HG03060 (cell line): ENCODE results near the gene ITGAE.
"Not testable (repeated sequence)": the region's sequence is repeated elsewhere in the genome, so short reads cannot be mapped to it uniquely, and the experiment has no call there.

Source experiments
- ATAC-seq: cut with Tn5 transposase; IDR thresholded peaks from one replicate; pipeline ENCODE4 v1.9.1; 2021; ENCODE audit warnings: low read depth, moderate number of reproducible peaks; ENCODE audit not compliant: unreplicated experiment

Gene ITGAE

DNA sequence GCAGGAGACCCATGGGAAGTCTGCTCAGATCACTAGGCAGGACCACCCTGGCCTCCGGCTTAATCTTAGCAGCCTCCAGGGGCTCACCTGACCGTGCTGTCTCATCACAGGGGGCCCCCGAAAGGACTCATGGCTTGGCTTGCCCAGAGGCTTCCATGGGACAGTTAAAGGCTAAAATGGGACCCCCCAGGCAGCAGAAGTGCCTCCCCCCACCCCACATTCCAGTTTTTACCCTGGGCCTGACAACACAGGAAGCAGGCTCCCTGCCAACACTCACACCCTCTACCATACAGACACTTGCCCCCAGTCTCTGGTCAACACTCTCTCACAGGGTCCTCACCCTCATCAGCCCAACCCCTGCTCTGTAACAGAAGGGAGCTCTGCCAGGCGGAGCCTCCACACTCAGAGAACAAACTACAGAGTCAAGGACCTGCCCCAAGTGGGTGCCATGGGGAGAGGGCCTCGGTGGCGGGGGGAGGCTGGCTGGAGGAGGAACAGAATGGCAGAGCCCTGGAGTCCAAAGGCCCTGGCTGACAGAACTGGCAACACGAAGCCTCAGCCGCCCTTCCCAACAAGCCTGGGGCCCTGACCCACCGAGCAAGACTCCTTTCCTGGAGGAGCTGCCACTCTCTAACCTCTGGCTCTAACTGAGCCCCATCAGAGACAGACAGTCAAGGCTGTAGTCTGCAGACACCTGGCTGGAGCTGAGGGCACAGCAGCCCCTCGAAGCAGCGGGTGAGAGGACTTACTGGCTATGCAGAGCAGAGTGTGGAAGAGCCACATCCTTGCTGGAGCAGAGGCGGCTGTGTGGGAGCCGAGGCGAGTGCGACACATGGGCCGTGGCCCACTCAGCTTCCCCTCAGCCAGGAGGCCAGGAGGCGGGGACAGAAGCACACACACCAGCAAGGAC, at the start of gene ITGAE:
TSS of gene ITGAE (minus strand) at position 827 of the 910 bp plus-strand sequence. CDS start at position 783, 44 bp downstream.
- no peak for ATAC-seq

- no peak for ATAC-seq
Observed at GRCh38 chr17:3848229-3848835, 47.3 kb upstream of the ITGAE start.

DNA sequence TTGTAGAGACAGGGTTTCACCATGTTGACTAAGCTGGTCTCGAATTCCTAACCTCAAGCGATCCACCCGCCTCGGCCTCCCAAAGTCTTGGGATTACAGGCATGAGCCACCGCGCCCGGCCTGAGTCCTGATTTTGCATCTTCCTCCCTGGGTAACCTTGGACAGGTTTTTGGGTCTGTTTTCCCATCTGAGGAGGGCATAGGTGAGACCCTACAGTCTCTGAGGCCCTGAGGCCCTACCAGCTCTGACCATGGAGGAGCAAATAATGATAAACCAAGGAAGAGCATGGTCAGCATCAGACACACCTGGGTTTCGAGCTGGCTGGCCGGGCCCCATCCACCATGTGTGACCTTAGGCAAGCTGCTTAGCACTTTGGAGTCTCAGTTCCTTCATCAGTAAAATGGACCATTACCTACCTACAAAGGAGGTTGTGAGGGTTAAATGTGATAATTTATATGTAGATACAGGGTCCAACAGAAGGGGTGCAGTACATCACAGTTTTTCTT, 46.2 kb upstream of the ITGAE start:
- ATAC-seq: no peak

- ATAC-seq: no peak
Observed at GRCh38 chr17:3846437-3847164, 45.6 kb upstream of the ITGAE start.

GRCh38 chr17:3845621-3846436, 44.8 kb upstream of the ITGAE start, which contains the start of gene NCBP3:
NCBP3 (minus strand) TSS chr17:3846246; CDS start chr17:3846223, 23 bp downstream.
- ATAC-seq: peak; percentile 66

DNA sequence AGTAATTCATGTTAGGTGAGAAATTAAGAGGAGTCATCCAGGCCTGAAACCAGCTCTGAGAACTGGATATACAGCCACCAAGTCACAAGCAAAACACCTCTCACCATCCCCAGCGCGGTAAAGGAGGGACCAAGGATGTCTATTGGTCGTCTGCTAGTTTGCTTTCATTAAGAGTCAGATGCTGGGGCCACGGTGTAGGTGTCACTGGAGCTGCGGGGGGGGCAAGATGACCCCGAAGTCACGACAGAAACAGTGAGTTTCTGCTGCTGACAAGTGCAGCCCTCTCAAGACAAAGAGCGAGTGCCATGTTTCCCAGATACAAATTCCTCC, 44.3 kb upstream of the ITGAE start:
- peak; percentile 10 for ATAC-seq

DNA sequence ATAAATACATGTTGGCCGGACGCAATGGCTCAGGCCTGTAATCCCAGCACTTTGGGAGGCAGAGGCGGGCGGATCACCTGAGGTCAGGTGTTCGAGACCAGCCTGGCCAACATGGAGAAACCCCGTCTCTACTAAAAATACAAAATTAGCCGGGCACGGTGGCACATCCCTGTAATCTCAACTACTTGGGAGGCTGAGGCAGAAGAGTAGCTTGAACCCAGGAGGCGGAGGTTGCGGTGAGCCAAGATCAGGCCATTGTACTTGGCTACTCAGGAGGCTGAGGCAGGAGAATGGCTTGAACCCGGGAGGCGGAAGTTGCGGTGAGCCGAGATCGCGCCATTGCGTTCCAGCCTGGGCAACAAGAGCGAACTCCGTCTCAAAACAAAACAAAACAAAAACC, 43.6 kb upstream of the ITGAE start:
- ATAC-seq: not testable (repeated sequence)

DNA sequence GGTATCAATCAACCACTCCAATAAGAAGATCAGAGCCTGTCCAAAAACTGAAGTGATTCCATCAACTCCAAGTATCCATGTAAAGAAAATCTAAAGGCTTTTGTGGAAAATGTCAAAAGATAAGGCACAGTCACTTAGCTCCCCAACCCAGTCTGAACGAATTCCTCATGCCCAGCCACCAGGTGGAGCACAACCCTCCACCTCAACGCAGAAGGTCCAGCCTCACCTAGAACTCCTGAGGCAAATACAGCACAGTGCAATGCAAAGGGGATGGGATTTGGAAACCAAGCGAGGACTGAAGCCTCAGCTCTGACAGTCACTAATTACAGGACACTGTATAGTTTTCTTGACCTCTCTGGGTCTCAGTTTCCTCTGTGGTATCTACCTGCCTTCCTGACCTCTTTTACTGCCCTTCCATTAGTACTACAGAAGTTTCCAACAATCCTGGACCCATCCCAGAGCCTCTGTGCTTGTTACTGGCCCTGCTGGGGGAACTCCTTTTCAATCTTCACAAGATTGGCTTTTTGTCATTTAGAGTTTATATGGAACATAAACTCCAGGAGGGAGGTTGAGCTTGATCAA, 43.0 kb upstream of the ITGAE start:
- ATAC-seq: no peak

GRCh38 chr17:3838206-3838605, 37.2 kb upstream of the ITGAE start:
- ATAC-seq: no peak

DNA sequence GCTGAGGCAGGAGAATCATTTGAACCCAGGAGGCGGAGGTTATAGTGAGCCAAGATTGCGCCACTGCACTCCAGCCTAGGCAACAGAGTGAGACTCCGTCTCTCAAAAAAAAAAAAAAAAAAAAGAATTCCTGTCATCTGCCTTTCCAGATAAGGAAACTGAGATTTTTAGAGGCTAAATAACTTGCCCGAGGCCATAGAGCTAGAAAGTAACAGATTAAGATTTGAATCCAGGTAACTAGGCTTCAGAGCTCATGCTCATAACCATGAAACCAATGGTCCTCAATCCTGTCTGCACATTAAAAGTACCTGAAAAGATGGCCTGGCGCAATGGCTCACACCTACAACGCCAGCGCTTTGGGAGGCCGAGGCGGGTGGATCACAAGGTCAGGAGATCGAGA, 35.6 kb upstream of the ITGAE start:
- ATAC-seq: no peak

GRCh38 chr17:3835410-3836229, 34.6 kb upstream of the ITGAE start:
- ATAC-seq: no peak

DNA sequence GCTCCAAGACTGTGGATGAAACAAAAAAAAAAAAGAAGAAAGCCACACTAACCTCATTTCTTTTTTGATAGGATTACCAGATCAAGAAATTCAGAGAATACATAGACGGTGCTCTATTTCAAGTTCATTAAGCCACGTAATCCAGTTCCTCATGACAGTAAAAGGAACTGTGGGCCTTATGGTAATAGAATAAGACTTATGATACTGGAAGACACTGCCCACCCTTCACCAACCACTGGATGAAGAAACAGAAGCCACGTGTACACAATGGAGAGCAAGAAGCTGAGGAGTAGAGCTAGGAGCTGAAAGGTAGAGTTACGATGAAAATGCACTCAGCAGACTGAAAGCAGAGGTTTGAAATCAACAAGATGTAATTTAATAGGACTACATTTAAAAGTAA, 33.8 kb upstream of the ITGAE start:
- no peak for ATAC-seq

- ATAC-seq: no peak
Observed at GRCh38 chr17:3828852-3829232, 27.9 kb upstream of the ITGAE start.

GRCh38 chr17:3828151-3828851, 27.3 kb upstream of the ITGAE start:
- no peak for ATAC-seq

DNA sequence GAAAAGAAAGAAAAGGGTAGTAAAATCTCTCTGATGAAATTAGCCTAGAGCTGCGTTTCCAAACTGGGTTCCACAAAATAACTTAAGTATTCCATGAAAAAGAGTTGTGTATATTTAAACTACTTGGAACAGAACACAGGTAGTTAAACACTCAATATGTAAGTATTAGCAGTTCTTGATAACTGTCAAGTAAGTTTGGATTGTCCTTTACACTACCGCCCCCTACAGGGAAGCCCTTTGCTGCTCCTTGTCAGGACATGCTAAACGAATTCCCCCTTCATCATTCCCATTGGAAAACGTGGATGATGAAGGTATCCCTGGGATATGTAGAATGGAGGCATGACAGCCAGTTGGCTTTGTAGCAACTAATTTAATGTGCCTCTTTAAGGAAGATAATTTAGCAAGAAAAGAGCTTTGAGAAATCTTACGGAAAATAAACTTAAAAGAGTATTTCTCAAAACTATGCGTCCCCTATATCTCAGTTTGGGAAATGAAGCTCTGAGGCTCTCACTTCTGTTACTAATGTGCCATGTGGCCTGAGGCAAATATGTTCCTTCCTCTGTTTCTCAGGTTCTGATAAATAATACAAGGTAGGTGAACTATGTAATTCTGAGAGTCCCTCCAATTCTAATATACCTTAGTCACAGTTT, 26.3 kb upstream of the ITGAE start:
- no peak for ATAC-seq

GRCh38 chr17:3826191-3826590, 25.2 kb upstream of the ITGAE start:
- no peak for ATAC-seq

DNA sequence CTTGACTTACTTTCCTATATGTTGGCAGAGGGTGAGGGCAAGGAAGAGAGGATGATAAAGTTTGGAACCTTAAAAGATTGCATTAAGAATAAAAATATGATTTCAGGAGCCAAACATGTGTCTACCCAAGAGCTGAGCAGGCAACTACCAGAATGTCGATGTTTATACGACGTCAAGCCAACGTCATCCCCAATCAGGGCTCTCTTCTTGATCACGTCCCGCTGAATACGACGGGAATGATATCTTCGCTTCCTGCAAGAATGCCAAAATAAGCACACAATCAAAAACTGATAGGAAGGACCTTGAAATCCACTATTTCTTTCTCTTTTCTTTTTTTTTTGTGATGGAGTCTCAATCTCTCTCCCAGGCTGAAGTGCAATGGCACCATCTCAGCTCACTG, 20.1 kb upstream of the ITGAE start:
- ATAC-seq: no peak

DNA sequence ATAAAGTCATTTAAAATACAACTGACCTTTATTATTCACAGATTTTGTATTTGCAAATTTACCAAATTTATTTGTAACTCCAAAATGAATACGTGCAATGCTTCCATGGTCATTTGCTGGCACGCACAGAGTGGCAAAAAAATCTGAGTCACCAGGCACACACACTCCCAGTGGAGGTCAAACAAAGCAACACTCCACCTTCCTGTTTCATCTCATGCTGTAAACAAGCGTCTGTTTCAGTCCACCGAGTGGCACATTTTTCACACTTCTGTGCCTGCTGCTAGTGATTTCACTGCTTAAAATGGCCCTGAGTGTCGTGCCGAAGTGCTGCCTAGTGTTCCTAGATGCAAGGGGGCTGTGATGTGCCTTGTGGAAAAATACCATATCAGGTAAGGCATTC, 17.8 kb upstream of the ITGAE start:
- no peak for ATAC-seq
